HG02798 (cell line): Measurements from ENCODE around the gene GALNT3.

Experiments
- ATAC-seq: cut with Tn5 transposase; IDR thresholded peaks from one replicate; pipeline ENCODE4 v1.9.1; 2021; ENCODE audit warnings: mild to moderate bottlenecking; ENCODE audit not compliant: unreplicated experiment, poor library complexity

Gene GALNT3

DNA sequence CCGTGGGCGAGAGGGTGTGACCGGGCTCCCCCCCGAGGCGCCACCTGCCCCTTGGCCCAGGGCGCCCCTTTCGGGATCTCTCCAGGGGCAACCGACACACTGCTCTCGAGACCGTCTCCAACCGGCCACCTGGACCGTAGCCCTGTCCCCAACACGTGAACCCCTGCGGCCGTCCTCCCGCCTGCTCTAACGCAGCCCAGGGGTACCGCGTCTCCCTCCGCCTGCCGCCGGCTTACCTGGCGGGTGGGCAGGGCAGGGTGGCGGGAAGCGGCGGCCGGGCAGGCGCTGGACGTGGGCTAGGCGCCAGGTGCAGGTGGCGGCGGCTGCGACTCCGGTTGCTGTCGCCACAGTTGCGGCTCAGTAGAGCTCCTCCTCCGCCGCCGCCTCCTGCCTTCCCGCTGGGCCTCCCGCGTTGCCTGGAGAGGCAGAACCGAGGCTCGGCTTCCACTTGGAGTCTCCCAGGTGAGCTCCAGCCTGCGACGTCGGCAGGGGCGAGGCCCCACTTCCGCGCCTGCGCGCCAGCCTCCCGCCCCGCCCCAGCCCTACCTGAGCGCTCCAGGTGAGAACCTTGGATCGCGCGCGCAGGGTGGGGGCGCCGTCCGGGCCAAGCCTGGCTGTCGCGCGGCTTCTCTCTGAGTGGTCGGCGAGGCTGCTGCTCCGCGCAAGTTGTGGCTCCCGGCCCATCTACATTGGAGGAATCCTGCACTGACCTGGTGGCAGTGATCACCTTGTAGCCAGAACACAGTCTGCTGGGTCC, at the start of gene GALNT3:
Gene GALNT3, minus strand, starts transcription at position 469 of the 757 bp plus-strand sequence. CDS start 23,547 bp downstream, outside the sequence.
- ATAC-seq, result peak; percentile 31

DNA sequence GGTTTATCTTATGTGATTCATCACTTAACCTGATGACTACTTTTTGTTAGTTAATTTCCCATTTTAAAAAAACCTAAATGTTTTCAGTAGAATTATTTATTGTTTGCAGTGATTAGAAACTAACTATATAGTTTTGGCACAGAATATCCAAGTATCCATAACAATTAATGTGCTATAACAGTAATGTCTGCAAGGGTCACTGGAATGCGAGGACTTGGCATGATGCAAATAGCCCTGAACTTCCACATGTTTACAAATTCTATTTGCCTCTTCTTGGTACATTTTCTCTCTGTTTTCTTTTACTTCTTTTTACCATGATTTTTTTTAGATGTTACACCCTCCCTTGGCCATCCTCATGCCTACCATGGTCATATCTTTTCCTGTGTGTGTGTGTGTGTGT, 49.3 kb upstream of the GALNT3 start:
- no peak for ATAC-seq

DNA sequence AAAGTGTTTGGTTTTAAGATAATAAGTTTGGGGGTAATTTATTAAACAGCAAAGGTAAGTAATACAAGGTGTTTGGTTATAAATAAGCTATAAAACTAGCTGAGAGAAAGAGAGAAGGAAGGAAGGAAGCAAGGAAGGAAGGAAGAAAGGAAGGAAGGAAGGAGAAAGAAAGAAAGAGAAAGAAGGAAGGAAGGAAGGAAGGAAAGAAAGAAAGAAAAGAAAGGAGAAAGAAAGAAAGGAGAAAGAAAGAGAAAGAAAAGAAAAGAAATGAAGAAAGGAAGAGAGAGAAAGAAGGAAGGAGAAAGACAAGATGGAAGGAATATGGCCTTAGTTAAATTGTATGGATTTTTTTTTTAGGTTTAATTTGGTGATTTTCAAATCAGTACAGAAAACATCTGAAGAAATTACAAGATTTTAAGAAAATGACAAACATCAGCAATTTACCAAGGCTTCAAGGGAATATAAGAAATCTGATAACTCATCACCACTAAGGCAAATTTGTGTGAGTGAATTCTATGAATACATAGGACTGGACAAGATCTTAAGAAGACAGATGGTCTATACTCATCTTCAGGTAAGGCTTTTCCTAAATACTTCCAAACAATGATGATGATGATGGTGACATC, 46.4 kb upstream of the GALNT3 start:
- ATAC-seq, result no peak

DNA sequence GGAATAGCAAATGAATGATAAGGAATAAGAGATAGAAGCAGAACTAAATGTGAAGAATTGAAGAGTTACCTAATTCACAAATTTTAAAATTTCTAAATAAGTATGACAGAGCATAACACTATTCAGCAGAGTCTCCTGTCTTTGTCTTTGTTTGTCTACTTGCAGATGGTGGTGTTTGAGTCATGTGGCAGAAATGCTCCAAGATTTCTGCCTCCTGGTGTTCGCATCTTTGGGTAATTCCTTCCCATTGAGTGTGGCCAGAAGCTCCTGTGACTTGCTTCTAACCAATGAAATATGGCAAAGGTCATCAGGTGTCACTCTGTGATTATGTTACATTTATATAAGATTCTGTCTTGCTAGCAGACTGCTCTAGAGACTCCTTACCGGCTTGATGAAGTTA, 45.6 kb upstream of the GALNT3 start:
- no peak for ATAC-seq

DNA sequence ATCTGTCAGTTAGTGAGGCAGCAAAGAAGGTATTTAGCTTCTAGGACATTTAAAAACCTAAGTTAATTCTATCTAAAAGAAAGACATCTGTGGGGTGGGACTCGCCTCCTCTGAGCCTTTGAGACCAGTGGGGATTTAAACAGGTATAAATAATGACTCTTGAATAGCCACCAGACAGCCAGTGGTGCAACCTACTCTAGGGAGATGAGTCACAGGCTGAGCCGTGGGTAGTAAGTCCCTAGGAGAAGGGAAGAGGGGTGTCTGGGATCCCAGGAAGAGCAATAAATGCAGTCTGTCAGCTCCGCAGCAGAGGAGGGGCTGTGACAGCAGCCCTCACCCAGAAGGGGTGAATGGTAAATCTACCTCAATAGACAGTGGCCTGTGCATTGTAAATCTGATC, 43.1 kb upstream of the GALNT3 start:
- ATAC-seq, result no peak

DNA sequence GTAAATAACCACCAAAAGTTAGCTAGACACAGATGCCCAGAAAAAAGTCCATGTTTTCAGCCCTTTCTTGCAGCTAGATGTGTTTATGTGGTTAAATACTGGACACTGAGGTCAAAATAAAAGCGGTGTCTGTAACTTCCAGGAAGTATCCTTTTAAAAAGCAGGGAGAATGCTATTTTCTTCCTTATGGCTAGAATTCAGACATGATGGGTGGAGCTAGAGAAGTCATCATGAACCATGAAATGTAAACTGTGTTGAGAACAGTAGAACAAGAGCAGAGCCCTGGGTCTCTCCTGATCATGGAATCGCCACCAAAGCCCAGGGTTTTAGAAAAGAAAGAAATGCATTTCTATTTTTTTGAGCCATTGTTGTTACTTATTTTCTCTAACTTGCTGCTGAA, 41.3 kb upstream of the GALNT3 start:
- no peak for ATAC-seq

DNA sequence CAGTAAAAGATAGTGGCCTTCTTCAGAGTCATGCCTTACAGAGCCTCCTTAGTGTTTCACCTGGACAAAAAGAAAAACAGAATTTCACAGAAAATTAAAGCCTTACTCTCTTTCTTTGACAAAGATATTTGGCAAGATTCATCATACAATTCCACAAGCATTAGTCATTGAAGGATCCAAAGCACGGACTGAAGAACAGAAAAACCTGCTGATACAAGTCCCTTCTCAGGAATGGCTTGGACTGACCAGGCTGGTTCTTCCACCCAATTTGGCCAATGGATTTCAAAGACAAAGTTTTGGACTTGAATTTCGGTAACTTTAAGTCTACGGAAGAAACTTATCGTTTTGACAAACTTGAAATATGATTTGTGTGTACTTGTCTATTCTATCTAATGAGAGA, 39.1 kb upstream of the GALNT3 start:
- no peak for ATAC-seq

DNA sequence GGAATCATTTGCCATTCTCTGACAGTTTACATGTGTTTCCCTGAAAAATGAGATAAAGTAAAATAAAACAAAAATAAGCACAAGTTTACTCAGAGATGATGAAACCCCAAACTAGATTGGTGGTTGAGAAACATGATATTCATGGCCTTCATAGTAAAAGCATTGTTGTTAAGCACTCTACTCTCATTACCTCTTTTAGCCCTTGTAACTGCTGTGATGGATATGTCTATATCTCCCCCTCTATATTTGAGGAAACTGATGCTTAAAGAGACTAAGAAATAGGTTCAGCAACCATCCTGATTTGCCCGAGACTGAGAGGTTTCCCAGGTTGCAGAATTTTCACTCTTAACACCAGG, 33.9 kb upstream of the GALNT3 start:
- no peak for ATAC-seq

DNA sequence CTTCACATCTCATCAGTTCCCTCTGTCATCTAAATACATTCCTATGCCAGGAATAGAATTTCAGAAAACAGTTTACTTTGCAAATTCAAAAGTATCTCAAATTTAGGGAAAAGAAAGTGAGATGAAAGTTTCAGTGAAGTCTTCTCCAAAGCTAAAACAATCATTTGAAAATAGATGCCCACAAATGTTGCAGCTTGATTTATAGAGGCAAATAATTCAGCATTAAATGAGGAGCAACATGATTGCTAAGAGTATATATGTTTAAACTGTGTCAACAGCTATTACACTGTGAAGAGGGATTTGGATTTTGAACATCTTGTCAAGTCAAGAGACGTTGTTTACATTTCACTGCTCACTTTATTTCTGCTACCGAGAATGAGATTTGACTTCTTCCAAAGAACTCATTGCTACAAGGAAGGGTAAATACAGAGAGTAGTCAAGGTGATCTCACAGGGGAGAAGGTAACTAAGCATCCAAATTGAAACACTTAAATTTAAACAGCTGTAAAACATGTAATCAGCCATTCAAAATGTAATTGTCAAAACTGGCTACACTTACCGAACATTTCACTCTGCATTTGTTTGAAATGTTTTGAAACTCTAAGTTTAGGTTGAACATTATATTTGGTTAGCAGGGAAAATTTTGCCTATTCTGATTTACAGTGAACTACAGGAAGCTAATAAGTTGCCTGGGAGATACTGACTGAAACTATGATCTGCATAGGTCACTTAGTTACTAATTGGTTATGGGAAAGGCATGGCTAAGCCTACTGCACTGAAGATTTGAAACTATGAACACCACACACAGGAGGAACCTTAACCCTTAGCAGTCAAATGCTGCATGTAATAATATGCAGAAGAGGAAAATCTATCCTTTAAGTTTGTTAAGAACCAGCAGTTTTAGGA, 33.2 kb upstream of the GALNT3 start:
- peak; percentile 60 for ATAC-seq

DNA sequence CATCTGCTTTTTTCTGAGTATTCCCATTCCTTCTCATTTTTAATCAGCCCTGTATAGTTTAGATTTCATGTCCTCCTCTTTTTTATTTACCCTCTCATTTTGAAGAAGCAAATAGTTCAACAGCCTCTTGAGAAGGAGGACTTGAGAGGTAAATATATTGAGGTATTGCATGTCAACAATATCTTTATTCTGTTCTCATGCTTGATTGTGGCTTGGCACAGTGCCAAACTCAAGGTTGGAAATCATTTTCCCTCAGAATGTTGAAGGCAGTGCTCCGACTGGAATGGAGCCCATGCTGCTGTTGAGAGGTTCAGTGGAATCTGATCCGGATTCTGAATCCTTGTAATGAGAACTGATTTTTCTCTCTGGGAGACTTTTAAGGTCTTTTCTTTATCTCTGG, 31.0 kb upstream of the GALNT3 start:
- no peak for ATAC-seq

DNA sequence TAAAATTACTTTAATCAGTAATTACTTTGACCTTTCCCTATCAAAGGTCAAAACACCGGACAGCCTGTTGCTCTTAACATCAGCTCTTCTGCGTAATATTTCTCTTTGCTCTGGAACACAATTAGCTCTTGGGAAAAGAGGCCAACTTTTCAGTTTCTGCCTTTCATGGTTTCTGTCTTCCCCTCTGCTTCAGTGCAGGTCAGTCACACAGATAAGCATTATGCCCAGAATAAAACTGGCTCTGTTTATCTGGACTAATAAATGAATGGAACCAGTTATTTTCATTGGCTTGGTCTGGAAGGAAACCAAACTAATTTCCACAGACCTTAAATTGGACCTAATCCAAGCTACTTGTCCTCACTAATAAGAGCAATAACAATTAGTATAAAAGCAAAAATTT, 26.2 kb upstream of the GALNT3 start:
- ATAC-seq, result no peak

DNA sequence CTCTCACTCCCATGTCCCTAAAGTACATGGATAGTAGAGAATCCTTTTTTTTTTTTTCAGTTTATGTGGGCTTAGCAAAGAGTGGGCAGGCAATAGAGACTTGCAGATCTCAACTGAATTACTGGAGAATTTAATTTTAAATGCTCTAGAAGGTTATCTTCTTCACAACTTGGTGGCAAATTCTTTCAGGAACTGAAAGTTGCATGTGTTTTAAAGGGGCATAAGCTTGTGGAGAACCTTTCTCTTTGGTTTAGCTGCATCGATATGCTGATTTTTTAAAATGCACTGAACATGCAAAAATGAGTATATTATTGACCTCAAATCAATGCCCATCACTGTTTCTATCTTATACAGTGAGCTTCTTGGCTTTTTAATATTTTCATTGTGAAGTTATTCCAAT, 24.9 kb upstream of the GALNT3 start:
- ATAC-seq, result no peak

DNA sequence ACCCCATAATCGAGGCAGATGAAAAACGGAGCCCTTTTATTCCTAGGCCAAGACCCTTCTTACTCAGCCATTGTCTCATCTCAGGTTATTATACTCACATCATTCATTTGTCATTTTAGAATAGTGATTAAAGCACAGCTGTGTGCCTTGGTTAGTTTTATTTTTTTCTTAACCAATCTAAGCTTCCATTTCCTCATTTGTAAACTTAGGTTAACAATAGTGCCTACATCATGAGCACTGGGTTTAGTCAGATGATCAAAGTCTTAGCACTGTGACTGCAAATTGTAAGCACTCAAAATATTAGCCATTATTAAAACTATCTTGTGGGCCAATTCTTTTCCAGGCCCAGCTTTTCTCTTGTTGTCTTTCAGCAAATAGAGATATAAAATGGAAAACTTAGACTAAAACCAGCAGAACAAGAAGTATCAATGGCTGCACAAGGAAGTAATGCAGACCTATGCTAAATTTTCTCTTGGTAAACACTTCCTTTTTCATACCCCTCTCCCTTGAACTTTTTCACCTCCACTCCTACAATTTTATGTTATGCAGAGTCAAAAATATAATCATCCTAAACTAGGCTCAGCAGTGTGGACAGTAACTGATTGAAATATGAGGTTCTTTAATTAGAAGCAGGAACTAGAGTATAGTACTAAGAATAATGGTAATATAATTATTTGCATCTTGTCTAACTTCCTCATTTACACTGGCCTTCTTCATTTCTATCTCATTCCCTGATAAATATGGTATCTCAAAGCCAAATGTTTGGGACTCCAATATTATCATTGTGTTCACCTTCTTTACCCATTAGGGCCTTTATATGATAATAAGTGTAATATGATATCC, 21.5 kb upstream of the GALNT3 start:
- peak; percentile 63 for ATAC-seq

DNA sequence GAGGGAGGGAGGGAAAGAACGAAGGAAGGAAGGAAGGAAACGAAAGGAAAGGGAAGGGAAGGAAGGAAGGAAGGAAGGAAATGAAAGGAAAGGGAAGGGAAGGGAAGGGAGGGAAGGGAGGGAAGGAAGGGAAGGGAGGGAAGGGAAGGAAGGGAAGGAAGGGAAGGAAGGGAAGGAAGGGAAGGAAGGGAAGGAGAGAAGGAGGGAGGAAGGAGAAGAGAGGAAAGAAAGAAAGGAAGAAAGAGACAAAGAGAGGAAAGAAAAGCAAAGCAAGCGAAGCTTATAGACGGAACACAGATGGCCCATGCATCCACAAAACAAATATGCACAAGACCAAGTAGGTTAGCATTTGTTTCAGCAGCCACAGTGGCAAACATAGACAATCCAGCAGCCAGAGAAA, 20.4 kb upstream of the GALNT3 start:
- no peak for ATAC-seq

DNA sequence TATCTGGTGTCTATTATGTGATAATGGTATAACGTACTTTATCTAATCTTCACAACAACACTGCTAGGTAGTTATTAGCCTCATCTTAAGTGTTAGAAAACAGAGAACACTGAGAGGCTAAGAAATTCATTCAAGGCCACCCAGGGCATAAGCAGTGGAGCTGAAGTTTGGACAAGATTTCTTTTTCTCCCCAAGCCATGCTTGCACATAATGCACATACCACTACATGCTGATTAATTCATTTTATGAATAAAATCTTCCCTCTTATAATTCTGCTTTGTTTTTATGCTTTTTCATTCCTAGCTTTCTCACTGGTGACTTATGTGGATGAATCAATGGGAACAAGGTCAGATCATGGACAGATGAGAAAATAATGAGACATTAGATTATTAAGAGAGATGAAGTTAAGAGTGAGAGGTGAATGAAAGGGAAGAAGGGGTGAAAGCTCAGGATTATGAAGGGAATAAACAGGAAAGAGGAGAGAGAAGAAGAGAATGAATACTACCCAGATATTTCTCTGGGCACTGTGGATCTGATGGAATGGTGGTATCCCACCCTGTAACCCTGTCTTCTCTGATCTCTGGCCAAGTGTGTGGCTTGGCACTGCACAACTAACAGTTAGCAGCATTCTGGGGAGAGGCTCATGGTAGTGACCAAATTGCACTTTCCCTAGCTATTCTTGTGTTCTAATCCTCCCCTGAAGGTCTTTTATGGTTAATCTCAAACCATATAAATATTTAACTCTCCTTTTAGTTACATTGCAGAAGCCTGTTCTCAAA, 17.7 kb upstream of the GALNT3 start:
- no peak for ATAC-seq

DNA sequence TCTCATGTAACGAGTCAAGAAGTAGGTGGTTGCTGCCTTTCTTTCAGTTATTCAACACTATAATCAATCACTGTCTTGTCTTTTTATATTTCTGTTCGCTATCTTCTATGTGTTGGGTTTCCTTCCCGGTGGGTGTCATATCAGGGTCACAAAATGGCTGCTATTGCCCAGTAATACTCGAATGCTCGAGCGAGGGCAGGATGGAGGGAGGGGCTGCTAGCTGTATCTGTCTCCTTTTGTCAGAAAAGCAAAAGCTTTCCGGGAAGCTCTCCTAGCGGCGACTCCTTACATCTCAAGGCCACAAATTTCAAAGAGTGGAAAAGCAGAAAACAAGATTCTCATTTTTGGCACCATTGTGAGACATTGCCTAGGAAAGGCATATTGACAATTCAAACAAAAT, 16.4 kb upstream of the GALNT3 start:
- no peak for ATAC-seq

DNA sequence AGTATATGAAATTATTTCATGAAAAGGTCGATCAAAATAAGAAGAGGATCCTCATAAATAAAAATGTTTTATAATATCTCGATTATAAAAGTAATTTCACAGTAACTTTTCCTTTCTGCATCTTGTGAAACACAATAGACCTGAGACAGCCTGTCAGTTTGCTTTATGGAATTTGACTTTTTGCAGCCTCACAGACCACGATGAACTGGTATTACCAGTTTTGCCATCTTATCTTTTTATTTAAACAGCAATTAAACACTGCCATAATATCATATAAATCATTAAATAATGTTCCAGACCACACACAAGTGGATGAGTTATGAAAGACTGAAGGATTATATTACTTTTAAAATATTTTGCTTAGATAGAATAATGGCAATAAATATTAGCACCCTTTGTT, 10.7 kb upstream of the GALNT3 start:
- ATAC-seq, result no peak

DNA sequence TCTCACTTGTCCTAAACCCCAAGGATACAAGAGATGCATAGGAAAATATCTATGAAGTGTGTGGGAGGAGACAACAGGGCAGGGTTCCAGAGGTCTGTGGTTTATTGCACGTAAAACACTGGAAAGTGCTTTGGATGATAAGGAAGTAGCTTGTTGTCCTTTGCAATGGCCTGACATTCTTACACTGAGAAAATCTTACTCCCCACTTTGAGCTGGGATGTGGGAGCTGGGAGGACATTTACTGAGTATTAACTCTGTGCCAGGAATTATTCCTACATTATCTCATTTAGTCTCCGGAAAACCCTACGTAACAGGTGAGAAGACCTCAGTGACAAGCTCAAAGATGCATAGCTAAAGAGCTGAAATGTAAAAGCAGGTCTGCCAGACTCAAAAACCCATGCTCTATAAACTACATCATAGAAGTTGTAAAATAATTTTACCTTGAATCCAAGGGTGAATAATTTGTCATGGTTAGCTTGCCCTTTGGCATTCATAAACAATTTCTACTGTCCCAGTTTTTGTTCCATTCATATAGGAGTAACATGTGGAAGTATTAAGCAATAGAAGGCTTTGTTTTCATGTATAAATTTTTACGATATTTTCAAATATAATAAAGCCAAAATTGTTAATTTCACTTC, 9.2 kb upstream of the GALNT3 start:
- ATAC-seq, result no peak

DNA sequence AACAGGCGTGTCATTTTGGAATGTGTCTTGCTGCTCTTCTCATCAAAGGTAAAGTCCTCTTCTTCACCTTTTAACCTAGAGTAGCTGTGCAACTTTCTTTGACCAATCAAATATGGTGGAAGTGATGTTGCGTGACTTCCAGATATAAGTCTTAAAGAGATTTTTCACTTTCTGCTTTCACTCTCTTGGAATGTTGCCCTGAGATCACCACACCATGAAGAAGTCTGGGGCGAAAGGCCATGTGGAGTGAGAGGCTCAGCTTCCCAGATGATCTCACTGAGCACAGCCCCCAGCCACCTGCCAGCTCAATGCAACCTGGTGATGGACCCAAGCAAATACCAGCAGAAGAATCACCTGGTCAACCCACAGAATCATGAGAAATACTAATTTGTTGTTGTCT, 7.1 kb upstream of the GALNT3 start:
- ATAC-seq, result no peak
